Common myeloid progenitor, CD34-positive (primary cell): ENCODE data around the gene ADGRV1.

Source experiments
- CTCF ChIA-PET: fragments of 350-600 bp; sonication (Branson Sonifier 250); formaldehyde crosslinking; loops from one replicate; lab custom pipeline; 2021; ENCODE audit warnings: antibody characterized with exemption; lab: Charles Lee
- POLR2A ChIA-PET: fragments of 350-600 bp; sonication (Branson Sonifier 250); formaldehyde crosslinking; loops from one replicate; lab custom pipeline; 2021; ENCODE audit warnings: antibody characterized with exemption; lab: Charles Lee
- DNase-seq, 3 donors: peaks; one replicate each; pipeline versions ENCODE4 v3.0.0 to v3.0.0-alpha.2; 2013
- H3K27ac ChIP-seq, 2 experiments: 1 replicate in 1 of 2; 2 replicates in 1 of 2; pipeline ENCODE4 v1.7.0; 2013; ENCODE audit warnings: inconsistent platforms in 2 of 2, low read length in 2 of 2, mild to moderate bottlenecking in 2 of 2, low read depth in 1 of 2, moderate library complexity in 1 of 2; ENCODE audit not compliant: severe bottlenecking in 2 of 2, insufficient read depth in 1 of 2, poor library complexity in 1 of 2
- H3K27me3 ChIP-seq, 5 experiments: replicated peaks in 2 of 5; 1 replicate in 3 of 5; 2 replicates in 2 of 5; pipeline versions ENCODE4 v1.6.1 to v1.7.0; 2013; ENCODE audit warnings: low read length in 4 of 5, mild to moderate bottlenecking in 2 of 5, moderate library complexity in 2 of 5, inconsistent platforms in 1 of 5; ENCODE audit not compliant: insufficient read depth in 5 of 5, control insufficient read depth in 4 of 5
- H3K36me3 ChIP-seq, 4 experiments: 1 replicate in 2 of 4; 2 replicates in 2 of 4; pipeline versions ENCODE4 v1.6.1 to v1.7.0; 2013; ENCODE audit warnings: low read length in 3 of 4, control low read depth in 1 of 4, mild to moderate bottlenecking in 1 of 4; ENCODE audit not compliant: control insufficient read depth in 4 of 4, insufficient read depth in 4 of 4
- H3K4me1 ChIP-seq, 4 experiments: 1 replicate in 3 of 4; 2 replicates in 1 of 4; pipeline versions ENCODE4 v1.6.1 to v1.7.1; 2013; ENCODE audit warnings: low read length in 3 of 4, mild to moderate bottlenecking in 3 of 4, control low read depth in 1 of 4, inconsistent platforms in 1 of 4, moderate library complexity in 1 of 4; ENCODE audit not compliant: control insufficient read depth in 4 of 4, insufficient read depth in 4 of 4; ENCODE audit errors: control extremely low read depth in 1 of 4
- H3K4me3 ChIP-seq, 7 experiments: 1 replicate in 4 of 7; 2 replicates in 3 of 7; pipeline versions ENCODE4 v1.5.1 to v1.7.0; 2013; ENCODE audit warnings: mild to moderate bottlenecking in 7 of 7, low read length in 6 of 7, moderate library complexity in 6 of 7, inconsistent platforms in 2 of 7, low read depth in 2 of 7, control low read depth in 1 of 7; ENCODE audit not compliant: insufficient read depth in 4 of 7, control insufficient read depth in 1 of 7; ENCODE audit errors: extremely low read depth in 1 of 7
- H3K9me3 ChIP-seq, 5 experiments: 1 replicate in 4 of 5; 2 replicates in 1 of 5; pipeline versions ENCODE4 v1.6.1 to v1.7.1; 2013; ENCODE audit warnings: low read length in 4 of 5, mild to moderate bottlenecking in 2 of 5, inconsistent platforms in 1 of 5, low read depth in 1 of 5, moderate library complexity in 1 of 5; ENCODE audit not compliant: control insufficient read depth in 4 of 5, insufficient read depth in 2 of 5; ENCODE audit errors: control extremely low read depth in 1 of 5
- WGBS: methylation state at CpG from one replicate; pipeline ENCODE4 v1.1.5; 2013; ENCODE audit not compliant: insufficient coverage; 5-methylcytosine and 5-hydroxymethylcytosine counted together

ADGRV1 gene

DNA sequence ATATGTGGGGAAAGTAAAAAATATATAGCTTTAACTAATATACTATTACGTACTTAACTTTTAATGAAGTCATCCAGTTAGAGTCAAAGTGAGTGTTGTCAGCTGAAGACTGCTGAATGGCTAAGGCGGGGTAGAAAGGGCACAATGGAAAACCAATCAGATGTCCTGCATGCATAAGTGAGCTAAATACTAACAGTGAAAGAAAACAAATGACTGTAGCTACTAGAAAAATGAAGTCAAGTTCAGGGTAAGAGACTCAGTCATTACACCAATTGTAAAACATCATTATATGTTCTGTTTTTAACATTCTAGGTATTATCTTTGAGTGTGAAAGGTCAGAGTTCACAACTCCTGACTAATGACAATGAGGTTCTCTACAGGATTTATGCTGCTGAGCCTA lies 295.2 kb downstream of the ADGRV1 start:
- Histone ChIP-seq H3K9me3 (no peaks in the 10 kb centered on the region), H3K4me1 (peaks cover 4 to 26% (median 18%) of the 10 kb centered on the region in 4 experiments), H3K36me3 (no peaks in the 10 kb centered on the region), H3K27ac (no peak overlapping the region), H3K4me3 (no peak overlapping the region), H3K27me3 (no peaks in the 10 kb centered on the region)
- 100% methylated on average over 1 of the region's 2 CpGs for WGBS
- POLR2A ChIA-PET: interaction anchor here (0.6 kb wide), 1 partner anchor 311 kb away, joined by 3 read pairs; no protein-coding TSS in a partner anchor
- CTCF ChIA-PET: interaction anchor here (1.0 kb wide), 1 partner anchor 12 kb away, joined by 4 read pairs; no protein-coding TSS in a partner anchor
- no peak for DNase-seq

DNA sequence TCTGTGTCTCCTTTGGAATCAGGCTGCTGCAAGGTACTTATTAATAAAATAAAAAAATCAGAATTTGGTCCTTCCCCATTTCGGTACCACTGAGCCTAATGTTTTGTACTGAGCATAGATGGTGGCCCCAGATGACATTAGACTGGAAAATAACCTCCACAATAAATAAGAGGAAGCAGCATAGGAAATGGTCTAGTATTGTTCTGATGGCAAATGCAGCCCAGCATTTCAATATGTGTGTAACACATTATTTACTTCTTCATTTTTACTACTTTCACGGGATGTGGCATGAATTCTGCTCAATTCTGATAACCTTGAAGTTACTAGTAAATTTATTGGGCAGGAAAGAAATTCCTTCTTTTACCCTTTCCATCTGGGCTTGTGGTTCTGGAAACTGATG lies 295.6 kb downstream of the ADGRV1 start:
- CTCF ChIA-PET: interaction anchor here (0.9 to 3.8 kb wide), 3 partner anchors 8 to 12 kb away, joined by 3 to 19 read pairs (median 4); no protein-coding TSS in a partner anchor
- Histone ChIP-seq H3K27ac (no peak overlapping the region), H3K9me3 (no peaks in the 10 kb centered on the region), H3K36me3 (no peaks in the 10 kb centered on the region), H3K4me1 (peaks cover 4 to 26% (median 18%) of the 10 kb centered on the region in 4 experiments), H3K4me3 (peak overlapping the region in 1 of 7 experiments; percentile 11), H3K27me3 (no peaks in the 10 kb centered on the region)
- DNase-seq: peak; percentile 21 to 85 (median 74)
- POLR2A ChIA-PET: interaction anchor here (0.6 kb wide), 1 partner anchor 310 kb away, joined by 3 read pairs; no protein-coding TSS in a partner anchor
- no CpG with 5 or more reads among the region's 2 CpGs for WGBS

DNA sequence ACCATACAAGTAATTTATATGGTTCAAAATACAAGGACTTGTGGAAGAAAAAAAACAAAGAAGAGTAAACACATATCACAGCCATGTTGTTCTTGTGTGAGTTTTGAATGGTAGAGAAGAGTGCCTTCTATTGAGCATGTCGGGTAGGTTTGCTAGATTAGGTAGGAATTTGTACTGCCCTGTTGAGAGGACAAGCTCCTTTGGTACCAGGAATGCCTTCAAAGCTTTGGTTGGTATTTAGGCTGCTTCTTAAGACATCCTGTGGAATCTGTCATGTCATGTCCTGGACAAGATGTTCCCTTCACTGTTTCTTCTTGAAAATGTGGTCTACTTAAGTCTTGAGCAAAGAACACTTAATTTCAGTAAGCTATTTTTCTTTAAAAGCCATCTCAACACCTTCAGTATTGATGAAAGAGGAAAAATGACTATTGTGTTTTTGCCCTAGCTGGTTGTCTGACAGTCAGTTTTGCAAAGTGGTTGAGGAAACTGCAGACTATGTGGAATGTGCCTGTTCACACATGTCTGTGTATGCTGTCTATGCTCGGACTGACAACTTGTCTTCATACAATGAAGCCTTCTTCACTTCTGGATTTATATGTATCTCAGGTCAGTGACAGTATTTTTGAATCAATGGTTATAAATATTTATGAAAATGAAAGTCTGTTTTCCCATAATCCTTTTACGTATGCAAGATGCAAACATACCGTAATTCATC lies 296.9 kb downstream of the ADGRV1 start:
- no CpG with 5 or more reads among the region's 4 CpGs for WGBS

DNA sequence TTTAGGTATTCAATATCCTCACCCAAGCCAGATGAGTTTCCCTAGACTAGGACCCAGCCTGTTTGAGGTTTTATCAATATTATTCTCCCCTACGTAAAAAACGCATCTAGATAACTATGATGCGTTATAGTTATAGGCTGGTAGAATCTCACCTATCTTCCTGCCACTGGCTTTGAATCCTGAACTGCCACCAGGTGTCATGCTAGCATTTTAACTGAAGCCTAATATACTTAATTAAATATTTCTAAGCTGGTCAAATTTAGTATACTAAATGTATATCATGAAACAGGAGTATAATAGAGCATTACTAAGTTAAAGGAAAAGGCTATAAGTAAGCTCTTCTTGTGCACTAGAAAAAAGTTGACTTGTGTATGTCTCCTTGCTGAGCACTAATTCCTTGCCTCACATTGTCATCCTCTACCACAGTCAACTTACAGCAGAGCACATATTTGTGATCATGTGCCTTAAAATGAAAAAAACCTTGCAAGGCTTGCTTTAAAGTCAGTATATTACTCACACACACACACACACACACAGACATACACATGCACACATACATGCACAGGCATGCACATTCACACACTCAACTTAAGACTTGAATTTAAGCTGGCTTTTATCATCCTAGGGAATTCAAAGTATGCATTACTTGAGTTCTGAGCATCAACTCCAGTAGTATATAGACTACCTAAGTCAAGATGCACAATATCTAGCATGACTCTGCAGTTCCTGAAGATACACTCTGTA lies 303.4 kb downstream of the ADGRV1 start:
- POLR2A ChIA-PET: interaction anchor here (0.8 kb wide), 1 partner anchor 521 kb away, joined by 3 read pairs; the partner anchor contains the start of gene ARRDC3
- CTCF ChIA-PET: interaction anchor here (1.2 to 2.5 kb wide), 4 partner anchors 57 to 557 kb away, joined by 3 to 15 read pairs (median 6); no protein-coding TSS in a partner anchor
- Histone ChIP-seq H3K4me1 (peaks cover 0 to 8% (median 2%) of the 10 kb centered on the region in 4 experiments), H3K9me3 (no peaks in the 10 kb centered on the region), H3K27ac (no peak overlapping the region), H3K36me3 (no peaks in the 10 kb centered on the region), H3K4me3 (no peak overlapping the region), H3K27me3 (no peaks in the 10 kb centered on the region)
- no CpG with 5 or more reads among the region's 3 CpGs for WGBS
- no peak for DNase-seq

More for the DNA sequence above, 296.9 kb downstream of the ADGRV1 start:
- DNase-seq: peak in 1 of 3 donors; percentile 30
- H3K4me1 ChIP-seq: peaks cover 4 to 26% (median 18%) of the 10 kb centered on the region in 4 experiments
- no peaks in the 10 kb centered on the region for H3K36me3 ChIP-seq
- H3K4me3 ChIP-seq: peak overlapping the region in 1 of 7 experiments; percentile 19
- POLR2A ChIA-PET: interaction anchor here (0.6 kb wide), 1 partner anchor 1919 kb away, joined by 5 read pairs; no protein-coding TSS in a partner anchor
- no peak overlapping the region for H3K27ac ChIP-seq
- CTCF ChIA-PET: interaction anchor here (0.7 to 3.8 kb wide), 4 partner anchors 10 to 530 kb away, joined by 3 to 19 read pairs (median 4); no protein-coding TSS in a partner anchor
- no peaks in the 10 kb centered on the region for H3K27me3 ChIP-seq
- no peaks in the 10 kb centered on the region for H3K9me3 ChIP-seq

DNA sequence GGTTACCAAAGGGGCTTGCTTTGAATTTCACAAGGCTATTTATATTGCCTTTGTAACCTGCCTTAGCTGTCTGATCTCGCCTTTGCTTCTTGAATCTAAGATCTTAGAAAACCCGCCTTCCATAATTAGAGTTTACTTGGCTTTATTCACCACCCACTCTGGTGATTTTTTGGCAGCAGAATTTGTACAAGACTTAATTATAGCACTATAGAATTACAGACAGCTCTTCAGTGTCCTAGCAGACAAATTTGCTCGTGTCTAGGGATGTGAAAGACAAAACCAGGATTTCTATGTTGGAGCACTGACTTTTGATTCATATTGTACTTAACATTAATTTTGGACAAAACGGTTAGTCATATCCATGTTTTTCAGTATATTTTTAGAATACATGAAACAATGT lies 306.6 kb downstream of the ADGRV1 start:
- Histone ChIP-seq H3K36me3 (no peaks in the 10 kb centered on the region), H3K9me3 (no peaks in the 10 kb centered on the region), H3K4me1 (peaks cover 0 to 13% (median 4%) of the 10 kb centered on the region in 4 experiments), H3K27ac (no peak overlapping the region), H3K4me3 (no peak overlapping the region), H3K27me3 (no peaks in the 10 kb centered on the region)
- no peak for DNase-seq
- CTCF ChIA-PET: interaction anchor here (0.8 to 5.1 kb wide), 20 partner anchors 9 to 558 kb away, joined by 3 to 44 read pairs (median 4); partner anchors contain the start of gene ARRDC3
- POLR2A ChIA-PET: no interaction called here
- no CpG with 5 or more reads among the region's 4 CpGs for WGBS

DNA sequence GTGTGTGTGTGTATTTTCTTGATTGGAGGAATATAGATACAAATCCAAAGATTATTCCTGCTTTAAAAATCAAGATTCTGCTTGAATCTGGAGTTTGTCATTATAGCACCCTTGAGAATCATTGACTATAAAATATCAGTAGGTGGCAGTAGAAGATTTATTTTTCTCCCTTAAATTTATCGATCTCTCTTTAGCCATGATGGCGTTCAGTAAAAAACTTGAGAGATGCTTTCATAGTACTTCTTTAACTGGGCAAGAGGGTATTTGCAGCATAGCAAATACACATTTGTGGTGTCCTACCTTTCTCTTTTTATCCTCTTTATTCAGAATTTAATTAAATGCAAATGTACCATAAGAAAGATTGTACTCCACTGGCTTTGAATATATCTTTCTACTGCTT lies 307.7 kb downstream of the ADGRV1 start:
- Histone ChIP-seq H3K9me3 (no peaks in the 10 kb centered on the region), H3K27ac (peak overlapping the region in 1 of 2 experiments; percentile 32), H3K4me1 (peaks cover 0 to 14% (median 4%) of the 10 kb centered on the region in 4 experiments), H3K4me3 (peak overlapping the region in 3 of 7 experiments; percentile 30 to 60 (median 39)), H3K27me3 (no peaks in the 10 kb centered on the region), H3K36me3 (no peaks in the 10 kb centered on the region)
- ChIA-PET CTCF (interaction anchor here (0.6 to 5.1 kb wide), 21 partner anchors 10 to 552 kb away, joined by 3 to 44 read pairs (median 4); partner anchors contain the start of gene ARRDC3), POLR2A (no interaction called here)
- WGBS: no CpG with 5 or more reads among the region's 2 CpGs
- DNase-seq: peak; percentile 26 to 33 (median 31)
